Left hindlimb (tissue), 1 donor: ENCODE results near the gene CBX8.

Experiments used
- DNase-seq: peaks from one replicate; pipeline ENCODE4 v3.0.0-alpha.2; 2018

The CBX8 gene

DNA sequence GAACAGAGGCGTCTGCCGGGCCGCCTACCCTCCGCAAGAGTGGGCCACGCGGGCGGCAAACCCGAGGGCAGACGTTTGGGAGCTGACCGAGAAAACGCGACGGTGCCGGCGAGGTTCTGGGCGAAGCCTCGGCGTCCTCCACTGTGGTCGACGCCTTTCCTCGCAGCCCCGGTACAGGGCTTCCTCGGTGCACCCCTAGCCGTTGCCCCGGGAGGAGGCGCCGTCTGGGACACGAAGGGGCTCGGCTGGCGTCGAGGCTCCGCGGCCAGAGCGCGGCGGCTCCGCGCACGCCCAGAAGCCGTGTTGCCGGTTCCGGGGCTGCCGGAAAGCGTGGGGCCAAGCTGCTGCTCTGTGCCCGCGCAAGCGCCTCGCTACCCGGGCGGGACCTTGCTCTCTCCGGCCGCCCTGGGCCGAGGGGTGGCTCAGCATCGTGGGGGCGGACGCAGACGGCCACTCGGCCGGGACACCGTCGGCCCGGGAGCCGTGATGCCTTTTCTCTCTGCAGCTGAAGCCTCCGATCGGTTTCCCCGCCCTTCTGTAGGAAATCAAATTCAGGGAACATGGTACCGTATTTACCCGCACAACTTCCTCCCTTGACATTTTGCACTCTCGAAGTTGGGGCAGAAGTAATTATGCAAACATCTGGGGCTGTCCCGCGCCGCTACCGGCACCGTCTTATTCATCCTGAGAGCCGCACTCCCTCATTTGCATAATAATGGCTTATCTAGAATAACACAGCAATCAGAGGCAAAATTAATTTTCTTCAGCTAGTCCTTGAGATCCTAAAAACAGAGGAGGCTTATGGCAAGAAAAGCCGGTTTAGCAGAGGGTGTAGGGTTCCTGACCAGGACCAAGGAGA is 7.3 kb upstream of the CBX8 start:
- no peak for DNase-seq

DNA sequence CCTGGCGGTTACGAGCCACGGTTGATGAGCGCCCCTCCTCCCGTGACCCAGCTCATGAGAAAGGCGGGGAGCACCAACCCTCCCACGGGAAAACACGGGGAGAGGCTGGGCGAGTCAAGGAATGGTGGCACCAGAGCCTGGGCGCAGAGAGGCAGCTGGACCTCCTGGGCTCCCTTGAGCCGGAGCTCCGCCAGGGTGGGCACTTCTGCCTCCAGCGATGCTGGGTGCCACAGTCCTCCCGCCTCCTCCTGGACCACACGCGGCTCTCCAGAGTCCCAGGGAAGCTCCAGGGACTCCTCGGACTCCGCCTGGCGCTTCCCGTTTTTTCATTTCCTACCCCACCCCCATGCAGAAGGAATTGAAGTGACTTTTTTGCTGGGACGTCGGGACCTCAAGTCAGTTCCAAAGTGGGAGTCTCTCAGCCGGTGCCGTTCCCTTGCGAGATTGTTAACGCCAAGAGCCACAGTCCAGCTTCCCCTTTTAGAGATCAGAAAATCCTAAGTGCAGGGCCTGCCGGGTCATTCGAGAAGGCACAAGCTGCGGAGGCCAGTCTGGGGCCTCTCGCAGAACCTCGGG is 6.6 kb upstream of the CBX8 start:
- DNase-seq, result no peak

DNA sequence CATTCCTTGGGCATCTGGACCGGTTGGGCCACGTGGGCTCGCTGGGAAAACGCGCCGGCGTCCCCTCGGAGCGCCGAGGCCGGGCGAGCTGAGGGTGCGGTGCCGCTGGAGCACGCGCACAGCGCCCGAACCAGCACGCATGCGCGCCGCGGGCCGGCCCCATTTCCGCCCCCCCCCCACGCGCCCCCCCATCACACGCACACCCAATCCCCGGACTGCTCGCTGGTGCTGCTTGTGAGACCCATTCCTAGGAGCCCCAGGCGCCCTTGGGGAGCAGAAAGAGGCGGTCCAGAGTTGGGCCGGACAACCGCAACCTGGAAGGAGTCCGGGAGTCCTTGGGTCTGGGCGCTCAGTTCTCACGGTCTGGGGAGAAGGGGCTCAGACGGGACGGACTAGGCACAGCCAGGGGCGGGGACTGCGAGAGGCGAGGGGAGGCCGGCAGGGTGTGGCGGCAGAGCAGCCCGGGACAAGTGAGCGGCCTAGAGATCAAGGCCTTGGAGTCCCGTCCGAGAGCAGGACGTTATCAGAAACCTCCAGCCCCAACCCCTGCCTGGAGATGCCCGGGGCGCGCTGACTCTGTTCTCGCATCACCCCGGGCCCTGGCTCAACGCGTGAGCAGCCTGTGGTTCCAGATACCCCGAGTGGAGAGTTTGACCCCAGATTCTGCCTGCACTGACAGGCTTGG is 6.0 kb upstream of the CBX8 start:
- DNase-seq, result no peak

DNA sequence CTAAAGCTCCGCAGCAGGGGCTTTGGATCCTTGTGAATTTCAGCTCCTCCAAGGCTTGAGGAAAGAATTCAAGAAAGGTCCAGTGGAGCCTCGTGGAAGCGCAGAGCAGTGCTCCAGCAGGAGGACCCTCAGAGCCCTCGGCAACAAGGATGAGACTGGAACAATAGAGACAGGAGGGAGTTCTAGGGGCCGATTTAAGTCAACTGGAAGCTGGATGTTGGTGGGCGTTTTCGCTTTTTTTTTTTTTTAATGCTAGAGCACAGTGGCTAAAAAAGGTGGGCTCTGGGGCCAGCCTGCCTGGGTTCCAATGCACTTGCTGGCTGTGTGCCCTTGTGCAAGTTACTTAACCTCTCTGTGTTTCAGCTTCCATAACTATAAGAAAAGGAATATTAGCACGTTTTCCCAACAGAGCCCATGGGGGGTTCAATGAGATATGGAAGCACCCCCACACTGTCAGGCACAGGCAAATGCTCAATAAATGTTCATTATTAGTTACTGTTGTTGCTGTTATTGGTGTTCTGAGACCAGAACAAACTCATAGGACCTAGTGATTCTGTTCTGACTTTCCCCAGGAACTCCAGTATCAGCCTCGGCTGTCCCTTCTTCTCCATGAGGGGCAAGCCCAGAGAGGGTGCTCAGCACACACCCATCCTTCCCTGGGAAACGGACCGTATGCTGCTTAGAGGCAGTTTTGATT is 5.3 kb upstream of the CBX8 start:
- DNase-seq, result no peak

DNA sequence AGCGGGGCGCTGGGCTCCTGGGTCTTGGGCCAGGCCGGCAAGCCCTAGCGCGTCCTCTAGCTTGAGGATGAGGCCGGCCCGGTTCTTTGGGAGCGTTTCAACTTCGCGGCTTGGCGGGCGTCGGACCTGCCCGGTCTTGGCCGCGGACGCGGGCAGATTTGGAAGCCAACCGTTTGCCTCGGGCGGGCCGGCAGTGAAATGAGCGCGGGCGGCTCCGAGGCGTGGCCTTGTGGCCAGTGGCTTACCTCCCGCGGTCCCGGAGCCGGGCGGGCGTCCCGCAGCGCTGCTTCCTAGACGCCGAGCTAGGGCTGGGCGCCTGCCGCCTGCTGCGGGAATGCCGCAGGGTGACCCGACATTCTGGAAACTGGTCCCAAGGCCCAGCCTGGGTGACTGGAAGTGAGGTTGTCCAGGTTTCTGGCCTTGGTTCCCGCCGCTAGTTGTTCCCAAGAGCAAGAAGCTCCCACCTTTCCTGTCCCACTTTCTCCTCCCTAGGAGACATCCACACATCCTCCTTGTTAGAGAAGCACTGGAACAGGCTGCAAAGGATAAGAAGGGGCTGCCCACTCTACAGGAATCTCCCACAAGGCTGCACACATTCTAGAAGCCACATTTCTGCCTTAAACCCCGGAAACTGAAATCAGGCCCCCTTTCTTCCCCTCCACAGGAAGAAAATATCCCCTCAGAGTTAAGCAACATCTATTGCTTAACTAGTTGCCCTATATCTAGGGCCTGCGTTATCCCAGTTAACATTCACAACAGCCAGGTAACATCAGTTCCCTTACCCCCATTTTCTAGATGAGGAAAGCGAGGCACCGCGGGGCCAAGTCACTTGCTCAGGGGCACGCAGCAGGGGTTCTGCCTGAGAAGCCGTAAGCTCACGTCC is 4.5 kb upstream of the CBX8 start:
- DNase-seq, result no peak

DNA sequence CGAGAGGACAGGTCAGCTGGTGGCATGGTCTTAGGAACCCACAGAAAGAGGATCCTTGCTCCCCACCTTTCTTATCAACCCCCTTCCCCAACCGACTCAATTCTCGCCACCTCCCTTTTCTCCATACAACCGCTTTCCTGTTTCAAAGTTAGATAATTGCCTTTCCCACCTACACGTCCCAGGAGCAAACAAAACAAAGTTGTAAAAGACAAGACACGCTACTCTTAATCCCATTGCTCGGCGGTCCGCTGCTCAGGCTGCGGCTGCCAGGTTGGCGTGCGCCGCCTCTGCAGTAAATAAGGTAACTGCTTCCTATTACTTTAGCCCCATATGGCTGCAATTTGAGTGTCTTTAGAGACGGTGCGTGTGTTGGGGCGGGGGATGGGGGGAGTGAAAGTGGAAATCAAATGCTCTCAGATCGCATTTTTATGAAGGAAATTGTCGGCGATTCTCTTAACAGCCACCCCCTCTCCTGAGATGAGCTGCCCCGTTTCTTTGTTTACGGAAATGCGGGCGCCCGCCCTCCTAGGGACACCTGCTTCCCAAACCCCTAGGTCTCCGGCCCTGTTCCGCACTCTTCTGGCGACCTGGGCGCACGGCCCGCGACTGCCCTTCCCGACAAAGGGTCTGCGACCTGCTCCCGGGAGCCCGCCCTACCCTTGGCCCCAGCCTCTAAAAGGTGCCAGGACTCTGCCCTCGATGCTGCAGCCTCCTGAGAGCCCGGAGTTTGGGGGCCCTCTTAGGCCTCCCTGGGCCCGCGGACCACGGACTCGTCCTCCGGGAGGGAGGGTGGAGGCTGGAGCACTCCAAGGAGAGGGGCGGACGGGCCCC is 3.7 kb upstream of the CBX8 start:
- DNase-seq, result no peak

DNA sequence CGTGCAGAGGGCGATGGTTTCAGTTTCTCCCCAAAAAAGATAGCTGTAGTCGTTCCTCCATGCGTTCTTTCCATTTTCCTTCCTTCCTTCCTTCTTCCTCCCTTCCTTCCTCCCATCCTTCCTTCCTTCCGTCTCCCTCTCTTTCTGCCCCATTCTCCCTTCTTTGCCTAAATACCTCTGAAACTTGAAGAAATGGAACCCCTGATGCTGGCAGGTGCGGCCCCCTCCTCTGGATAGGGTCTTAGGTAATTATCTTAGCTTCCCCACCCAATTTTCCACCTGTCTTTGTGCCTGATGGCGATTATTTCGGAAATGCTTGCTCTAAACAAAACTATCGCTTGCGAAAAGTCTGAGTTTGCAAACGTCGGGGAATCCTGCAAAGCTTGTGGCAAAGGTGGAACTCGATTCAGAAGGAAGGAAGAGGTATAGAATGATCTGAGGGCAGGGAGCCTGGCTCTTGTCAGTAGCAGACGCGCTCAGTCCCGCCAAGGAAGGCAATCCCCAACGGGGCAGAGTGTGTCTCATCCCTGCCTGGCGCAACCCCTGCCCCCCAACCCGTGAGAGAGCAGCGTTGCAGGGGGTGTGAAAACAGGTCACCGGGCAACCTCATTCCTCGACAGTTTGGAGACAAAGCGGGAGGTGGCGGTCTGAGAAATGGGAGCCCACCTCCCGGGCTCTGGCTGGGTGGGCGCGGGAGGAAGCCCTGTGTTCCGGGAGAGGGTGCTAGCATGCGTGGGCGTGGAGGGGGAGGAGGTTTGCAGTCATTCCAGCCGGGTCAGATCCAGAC is 2.9 kb upstream of the CBX8 start:
- no peak for DNase-seq

DNA sequence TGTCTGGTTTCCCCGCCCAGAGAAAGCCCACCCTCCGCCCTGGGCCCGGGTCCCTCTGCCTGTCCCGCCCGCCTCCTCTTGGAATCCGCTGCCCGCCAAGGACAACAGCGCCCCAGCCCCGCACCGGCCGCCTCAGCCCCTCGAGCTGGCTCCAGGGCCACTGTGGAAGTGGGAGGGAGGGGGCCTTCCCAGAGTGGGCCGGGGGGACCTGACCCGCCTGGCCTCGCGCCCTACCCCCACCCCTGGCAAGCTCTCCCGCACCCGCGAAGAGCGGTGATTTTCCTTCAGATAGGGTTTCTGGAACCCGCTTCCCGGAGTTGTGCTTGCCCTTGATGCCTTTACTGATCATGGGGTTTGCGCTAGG is 2.3 kb upstream of the CBX8 start:
- DNase-seq, result no peak

DNA sequence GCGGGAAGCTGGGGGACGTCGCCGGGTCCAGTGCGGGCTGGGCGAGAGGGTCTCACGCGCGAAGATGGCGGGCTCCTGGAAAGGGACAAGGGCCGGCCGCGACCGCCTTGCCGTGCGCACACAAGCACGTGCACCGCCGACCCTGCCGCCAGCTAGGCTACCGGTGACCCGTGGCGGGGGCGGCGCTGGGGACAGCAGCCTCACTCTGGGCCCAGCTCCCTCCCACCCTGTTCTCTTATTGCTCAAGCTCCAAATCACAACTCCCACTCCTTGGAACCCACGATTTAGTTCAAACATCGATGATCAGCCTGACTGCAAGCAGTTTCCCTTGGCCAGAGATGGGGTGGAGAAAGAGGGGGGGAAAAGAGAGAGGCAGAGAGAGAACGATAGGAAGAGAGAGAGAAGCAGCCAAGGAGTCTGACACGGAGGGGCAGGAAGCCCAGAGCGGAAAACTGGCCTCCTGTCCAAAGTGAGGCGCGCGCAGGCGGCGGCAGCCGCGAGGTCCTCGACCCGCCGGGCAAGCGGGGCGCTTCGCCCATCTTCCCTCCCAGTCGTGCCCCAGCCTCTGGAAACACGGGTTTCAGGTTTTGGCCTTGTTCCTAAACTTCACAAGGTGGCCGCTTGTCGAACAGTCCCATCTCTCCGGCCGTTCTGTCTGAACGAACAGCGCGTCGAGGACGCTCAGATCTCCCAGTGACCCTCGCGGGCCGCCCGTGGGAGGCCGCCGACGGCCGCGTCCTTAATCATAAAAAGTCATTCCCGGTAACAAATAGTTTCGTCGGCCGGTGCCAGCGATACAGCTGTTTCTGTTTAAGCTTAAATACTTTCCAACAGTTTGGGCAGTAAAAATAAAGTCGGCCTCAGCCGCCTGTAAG is 1.7 kb upstream of the CBX8 start:
- DNase-seq, result peak; percentile 79

DNA sequence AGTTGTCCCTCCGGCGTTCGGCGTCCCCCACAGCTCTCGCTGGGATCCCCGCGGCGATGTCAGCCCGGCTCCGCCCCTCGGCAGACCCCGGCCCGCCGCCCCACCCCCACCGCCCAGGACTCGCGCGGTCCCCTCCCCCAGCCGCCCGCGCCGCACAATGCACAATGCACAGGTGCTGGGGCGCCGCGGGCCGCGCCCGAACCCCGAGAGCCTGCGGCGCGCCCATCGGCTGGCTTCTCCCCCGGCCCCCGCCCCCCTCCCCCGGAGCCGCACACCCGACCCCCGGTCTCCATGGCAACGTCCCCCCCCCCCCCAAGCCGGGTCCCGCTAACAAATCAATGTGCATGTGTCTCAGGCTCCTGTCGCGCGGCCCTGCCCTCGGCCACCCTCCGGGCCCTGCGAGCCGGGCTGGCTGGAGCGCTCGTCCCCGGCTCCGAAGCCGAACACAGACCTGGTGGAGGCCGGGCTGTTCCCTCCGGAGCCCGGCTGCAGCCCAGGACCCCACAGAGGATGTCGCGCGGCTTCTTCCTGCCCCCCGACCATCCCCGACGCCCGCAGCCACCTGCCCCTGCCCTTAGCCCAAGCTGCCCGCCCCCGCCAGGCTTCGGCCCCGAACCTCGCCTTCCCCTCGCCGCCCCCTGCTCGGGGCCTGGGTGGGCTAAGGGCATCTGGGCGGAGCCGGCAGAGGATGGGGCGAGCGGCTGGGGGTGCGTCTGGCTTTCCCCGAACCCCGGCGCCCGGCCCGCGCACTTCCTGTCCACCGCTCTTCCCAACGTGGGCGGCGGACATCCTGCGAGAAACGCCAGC is 818 bp upstream of the CBX8 start:
- no peak for DNase-seq

DNA sequence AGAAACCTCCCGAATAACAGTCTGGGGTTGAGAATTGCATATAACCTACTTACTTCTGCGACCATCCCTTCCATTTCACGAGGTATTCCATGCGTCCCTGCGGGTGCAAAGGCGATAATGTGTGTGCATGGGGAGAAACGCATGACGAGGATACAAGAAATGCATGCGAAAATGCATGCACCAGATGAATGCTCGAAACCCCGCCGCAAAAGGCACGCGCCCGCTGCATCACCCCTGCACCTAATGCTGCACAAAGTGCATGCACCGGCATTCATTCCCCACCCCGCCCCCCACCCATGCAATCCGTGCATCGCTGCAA is 474 bp downstream of the CBX8 start:
- DNase-seq, result no peak

DNA sequence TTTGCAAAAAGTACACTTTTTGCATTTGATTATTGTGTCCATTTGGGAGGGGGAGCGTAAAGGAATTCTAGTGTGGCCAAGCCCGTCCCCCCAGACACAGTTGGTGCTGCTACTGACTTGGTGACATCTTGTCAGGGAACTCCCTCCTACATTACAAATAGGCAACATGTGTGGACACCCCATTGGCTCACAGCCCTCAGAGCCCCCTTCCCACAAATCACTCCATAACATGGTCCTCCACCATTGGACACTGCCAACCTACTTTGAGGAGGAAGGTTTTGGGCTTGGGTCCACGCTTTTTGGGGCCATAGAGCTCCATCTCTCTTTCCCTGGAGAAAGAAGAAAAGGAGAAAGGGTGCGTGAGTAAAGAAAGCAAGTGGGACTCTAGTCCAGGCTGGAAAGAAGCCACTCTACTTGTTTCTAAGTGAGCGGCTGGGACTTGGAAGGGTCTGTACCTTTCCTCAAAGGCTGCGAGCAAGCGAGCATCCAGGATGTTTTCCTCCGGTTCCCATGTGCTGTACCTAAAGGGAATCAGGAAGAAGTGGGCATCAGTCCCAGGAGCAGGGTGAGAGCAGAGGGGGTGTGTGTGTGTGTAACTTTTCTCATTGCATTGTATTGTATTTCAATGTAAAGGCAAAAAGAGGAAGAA is 958 bp downstream of the CBX8 start:
- DNase-seq, result no peak

DNA sequence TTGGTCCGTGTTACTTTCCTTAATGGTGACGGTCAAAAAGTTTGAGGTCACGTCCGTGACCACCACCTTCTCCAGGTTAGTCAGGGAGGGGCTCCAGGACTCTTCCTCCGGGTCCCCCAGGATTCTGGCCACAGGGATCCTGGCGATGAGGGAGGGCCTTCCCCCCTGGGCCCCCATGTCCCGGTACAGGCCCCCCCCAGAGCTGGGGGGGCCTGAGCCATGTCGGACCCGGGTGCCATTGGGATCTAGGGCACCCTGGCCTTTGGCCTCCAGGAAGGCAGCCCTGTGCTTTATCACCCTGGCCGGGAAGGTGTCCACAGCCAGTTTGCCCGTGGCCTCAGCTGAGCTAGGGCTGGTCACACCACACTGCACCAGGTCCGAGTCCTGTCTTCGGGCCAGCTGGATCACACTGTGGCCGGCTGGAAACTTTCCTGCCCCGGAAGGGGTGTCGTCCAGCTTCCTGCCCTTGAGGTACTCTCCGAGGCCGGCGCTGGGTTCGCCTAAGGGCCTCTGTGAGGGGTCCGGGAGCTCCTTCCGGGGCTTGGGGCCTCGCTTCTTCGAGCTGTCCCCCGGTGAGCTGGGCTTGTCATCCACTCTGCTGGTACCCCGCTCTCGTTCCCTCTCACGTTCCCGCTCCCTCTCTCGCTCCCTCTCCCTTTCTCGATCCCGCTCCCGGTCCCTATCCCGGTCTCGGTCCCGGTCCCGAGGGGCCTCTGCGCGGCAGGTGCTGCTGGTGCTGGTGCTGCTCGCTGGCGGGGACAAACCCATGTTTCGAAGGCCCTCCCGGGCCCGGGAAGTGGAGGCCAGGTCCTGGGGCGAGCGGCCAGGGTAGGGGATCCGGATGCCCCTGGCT is 2.0 kb downstream of the CBX8 start:
- no peak for DNase-seq

DNA sequence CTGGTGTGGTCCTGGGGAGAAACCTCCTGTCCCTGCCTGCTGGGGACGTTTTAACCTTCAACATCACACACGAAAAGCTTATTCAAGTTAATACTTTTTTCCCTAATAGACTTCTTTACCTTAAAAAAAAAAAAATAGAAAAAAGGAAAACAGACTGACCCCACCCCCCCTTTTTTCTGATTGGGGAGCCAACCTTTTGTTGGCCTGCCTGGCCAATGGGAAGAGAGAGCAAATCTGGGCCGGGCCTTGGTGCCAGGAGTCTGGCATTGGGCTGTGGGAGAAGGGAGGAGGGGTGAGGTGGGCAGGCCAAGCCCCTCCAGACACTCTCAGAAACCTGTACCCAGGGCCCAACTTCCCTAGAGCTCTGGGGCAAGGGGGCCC is 3.0 kb downstream of the CBX8 start:
- DNase-seq, result no peak

DNA sequence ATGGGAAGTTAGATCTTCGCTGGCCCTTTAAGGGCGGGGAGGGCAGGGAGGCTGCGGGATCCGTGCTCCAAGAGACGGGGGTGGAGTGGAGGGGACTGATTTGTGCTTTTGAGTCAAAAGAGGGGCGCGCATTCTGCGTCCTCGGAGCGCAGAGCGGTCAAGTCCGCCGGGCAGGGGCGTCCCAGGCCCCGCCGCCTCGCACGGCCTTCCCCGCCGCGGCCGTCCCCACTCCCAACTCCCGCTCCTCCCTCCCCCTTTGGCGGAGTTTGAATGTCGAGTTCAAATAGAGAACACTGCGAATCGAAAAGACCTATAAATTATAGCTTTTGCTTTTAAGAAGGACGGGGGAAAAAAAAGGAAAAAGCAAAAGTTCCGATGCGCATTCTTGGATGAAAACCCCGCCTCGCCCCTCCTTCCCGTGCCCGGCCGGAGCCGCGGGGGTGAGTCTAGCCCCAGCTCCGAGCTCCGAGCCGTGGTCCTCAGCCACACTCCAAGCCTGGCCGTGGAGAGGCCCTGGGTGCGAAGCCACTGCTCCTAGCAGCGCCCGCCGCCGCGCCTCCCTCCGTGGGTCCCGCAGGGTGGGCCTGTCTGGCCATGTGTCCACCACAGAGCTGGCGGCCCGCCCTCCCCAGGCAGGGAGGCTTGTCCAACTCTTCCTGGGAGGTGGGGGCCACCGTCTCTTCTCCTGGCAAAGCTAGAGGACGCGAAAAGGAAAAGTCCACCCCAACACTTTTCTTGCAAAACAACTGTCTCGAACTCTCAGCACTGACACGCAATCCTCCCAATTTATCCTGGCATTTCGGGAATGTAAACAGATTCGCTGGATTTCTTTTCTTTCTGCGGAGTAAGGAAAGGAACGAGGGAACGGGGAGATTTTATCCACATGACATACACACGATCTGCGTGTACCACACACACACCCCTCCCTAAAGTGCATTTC is 3.6 kb downstream of the CBX8 start:
- DNase-seq, result peak; percentile 78

DNA sequence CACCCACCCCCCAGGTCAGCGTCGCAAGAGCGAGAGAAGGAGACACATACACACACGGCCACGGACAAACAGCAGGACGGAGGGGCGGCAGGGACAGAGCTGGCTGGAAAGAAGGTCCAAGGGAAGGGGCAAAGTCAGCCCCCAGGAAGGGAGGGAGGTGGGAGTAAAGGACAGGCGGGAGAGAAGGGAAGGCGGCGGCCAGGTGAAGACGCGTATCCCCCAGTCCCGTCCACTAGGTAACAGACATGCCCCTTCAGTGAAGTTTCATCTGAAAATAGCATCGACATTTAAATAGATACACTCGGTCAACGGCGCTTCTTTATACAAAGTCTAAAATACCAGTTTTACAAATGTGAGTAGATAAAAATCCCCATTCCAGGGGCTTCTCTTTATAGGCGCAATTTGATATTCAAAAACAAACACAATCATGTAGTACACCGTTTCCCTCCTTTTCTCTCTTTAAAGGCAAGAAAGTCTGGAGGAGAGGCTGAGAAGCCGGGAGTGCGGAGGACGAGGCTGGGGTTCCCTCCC is 4.5 kb downstream of the CBX8 start:
- DNase-seq, result no peak
